ENCODE data around the gene ADCY1. TPM values are rescaled to one million over a fixed set of nuclear protein-coding genes. Genes with fewer than 3 reads are reported as not detected.

The ADCY1 gene
- total RNA-seq, 1 donor from 2014 or later = 0.40 TPM

DNA sequence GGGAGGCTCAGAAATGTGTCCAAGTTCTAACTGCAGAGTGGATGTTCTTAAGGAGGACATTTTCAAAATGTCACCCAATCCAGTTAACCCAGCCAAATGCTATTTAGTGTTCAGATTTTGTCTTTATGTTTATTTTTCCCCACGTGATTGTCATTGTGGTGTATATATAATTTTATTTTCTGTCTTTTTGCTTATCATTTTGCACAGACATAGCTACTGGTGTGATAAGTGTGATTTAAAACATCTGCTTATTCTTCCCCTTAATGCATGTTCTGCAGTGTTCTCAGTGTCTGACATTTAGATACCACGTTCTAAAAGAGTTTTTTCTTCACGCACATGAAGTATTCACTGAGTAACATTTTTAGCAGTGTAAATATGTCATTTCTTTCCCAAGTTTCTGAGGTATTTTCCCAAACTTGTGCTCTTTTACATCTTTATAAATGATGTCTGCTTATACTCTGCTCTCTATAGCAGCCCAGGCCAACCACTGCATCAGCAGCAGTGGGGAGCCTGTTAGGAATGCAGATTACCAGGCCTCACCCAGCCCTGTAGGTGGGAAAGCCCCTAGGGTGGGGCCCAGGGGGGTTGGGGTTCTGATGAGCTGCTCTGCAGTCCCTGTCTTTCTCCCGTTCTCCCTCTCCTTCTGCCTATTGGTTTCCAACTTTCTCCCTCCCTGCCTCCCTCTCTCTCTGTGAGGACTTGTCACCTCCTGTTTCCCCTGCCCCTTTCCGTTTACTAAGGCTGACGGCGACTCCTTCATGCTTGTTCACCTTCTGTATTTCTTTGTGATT, 20.8 kb downstream of the ADCY1 start:
- ATAC-seq = no peak

DNA sequence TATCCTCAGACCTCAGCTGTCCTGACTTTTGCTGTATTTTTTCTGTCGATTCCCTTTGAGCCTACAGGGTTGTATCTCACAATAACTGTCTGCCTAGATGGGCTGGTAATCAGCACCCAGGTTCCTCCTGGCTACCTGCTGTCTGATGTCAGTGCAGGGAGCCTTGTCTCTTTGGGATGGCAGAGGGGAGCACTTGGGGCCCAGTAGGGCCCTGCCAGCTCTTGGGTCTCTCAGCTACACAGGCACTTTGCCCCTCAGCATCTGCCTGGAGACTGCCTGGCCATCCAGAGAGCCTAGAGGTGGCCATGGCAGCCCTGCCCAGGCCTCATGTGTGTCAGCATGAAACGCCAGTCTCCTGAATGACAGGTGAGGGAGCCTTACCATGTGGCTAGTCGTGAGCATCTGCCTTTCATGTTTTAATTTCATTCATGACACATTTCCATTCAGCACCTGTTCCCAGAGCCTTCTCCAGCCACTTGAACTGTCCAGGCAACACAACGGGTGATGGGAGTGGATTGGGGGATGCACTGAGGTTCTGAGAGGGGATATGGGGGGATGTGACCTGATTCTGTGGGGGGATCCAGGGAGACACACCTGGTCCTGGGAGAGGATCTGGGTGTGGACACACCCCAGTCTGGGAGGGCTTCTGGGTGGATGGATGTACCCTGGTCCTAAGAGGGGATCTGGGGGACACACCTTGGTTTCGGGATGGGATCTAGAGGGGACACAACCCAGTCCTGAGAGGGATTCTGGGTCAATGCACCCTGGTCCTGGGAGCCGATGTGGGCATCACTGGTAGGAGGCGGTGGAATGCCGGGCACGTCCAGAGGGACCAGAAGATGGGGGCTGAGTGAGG, 21.9 kb downstream of the ADCY1 start:
- no peak for ATAC-seq

DNA sequence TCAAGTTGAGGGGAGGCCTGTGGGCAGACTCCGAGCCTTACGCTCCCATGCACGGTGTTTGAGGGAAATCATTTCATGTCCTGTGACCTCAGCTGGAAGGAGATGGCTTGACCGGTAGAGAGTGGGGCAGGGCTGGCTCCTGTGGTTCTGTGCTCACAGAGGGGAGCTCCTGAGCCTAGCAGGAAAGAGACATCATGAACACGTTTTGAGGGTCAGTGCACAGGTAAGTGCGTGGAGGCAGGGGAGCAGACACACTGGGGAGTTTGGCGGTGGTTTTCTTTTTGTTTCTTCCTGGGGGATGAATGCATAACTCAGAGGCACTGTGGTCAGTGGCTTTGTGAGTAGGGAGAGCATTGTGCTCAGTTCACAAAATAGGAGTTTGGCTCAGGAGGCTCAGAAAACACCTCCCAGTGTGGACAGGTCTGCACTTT, 22.5 kb downstream of the ADCY1 start:
- ATAC-seq = no peak

DNA sequence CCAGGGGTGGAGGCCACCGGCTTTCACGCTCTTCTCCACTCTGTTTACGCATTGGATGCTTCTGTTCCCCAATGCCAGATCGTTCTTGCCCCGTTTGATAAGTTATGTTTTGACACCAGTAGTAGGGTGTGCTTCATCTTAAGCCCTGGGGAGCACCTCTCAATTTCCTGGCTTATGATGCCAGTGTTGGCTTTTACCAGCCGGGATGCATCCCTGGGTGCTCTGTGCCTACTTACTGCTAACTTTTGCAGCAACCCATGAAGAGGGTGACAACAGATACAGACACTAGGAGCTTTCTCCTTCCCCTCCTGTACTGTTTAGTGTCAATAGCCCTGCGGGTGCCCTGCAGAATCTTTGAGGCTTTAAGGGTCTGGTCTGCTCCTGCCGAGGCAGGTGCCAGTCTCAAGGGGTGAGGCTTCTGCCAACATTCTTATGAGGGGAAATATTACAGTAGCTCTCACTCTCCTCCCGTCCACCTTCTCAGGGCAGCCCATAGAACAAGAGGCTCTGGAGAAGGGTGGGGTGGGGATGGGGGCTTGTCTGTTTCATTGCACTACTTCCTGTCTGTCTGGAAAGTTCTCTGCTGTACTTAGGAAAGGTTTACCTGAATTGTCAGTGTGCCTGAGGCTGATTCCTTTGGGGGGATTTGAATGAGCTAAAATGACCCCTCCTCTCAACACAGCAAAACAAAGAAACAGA, 23.3 kb downstream of the ADCY1 start:
- ATAC-seq = no peak

DNA sequence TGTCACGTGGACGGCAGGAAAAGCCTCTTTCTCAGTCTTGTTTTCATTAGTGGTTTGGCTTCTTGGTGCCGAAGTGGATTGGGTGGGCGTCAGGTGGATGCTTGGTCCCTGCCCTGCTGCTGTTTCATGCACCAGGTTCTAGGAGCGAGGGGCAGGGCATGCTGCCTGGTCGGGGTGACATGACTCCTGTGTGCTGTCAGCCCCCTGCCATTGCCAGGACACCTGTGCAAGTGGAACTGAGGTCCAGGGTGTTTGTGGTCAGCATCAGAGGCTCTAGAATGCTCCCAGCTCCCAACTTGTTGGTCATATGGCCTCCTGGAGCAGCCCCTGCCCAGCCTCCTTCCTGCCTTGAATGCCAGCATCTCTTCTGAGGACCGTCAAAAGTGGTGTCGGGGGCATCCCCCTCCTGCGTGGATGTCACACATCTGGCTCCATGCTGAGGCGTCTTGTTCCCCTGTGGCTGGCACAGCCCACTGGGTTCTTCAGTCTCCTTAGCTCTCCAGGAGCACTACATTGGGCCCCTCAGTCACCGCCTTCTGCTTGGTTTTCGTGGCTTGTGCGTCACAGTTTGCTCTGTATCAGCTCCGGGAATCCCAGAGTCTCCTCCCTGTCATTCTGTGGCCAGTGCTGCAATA, 24.8 kb downstream of the ADCY1 start:
- no peak for ATAC-seq

DNA sequence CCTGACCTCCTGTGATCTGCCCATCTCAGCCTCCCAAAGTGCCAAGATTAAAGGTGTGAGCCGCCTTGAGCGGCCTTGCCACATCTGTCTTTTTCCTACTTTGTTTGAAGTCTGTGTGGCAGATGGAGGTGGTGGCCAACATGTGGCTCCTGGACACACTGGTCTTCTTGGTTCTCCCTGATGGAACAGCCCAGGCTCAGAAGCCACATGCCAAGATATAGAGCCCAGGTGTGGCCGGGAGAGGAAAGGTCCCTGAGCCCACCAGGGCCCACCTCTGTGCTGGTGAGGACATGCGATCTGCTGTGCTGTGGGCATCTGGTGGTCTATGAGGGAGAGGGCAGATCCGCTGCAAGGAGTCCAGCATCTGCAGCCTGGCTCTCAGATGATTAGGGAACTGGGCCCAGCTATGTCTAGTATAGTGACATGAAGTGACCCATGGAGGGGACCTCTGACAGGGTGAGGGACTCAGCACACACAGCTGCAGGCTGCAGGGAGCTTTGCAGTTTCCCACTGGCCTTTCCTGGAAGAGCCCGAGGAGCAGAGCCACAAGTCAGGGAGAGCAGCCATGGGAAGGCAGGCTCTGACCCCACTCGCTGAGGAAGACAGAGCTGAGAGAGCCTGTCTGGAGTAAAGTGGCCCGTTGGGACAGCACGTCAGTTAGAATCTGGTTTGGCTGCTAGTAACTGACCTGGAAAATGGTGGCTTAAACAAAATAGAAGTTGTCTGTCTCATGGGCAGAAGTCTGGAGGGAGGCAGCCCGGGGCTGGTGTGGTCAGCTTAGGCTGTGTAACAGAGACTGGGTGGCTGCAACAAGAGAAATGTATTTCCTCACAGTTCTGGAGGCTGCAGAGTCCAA, 25.9 kb downstream of the ADCY1 start:
- ATAC-seq = no peak

DNA sequence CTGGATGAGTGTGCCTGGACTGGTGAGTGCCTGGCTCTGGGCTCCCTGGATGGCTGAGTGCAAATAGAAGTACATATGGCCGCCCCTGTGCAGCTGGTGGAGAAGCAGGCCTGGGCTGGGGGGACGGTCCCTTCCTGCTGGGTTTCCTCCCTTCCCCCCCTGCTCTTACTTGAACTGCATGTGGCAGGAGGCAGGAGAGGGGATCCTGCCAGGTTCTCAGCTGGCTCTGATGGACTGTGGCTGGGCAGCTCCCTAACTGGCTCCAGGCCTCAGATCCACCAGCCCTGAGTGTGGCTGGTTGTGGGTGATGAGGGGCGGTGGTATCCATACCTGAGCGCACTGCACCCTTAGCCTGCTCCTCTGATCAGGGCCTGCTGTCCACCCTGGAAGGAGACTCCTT, 26.9 kb downstream of the ADCY1 start:
- no peak for ATAC-seq

DNA sequence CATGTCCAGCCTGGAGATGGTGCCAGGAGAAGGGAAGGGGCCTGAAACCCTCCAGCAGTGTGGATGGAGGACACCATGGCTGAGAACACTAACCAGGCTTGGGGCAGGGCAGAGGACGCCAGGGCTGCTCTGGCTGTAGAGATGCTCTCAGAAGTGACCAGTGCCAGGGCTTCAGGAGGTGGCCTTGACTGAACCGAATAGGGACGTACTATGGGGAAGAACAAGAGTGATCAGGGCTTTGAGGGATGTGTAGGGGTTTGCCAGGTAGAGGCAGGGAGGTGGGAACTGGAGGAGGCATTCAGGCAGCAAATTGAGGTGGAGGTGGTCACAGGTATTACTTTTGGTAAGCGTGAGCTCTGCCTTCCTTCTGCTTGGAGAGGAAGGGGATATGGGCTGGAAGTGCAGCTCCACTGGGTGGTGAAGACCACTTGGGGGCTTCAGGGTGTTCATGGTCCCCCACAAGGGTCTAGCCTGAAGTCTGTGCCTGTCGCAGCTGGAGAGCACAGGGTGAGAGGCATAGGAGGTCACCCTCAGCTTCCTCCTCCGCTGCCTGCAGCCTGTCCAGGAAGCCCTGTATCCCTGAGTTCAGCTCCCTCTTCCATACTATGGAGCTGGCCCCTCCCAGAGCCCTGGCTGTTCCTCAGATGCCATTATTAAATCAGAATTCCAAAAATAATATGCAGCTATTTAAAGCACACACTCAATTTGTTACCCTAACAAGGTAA, 27.8 kb downstream of the ADCY1 start:
- ATAC-seq = no peak

DNA sequence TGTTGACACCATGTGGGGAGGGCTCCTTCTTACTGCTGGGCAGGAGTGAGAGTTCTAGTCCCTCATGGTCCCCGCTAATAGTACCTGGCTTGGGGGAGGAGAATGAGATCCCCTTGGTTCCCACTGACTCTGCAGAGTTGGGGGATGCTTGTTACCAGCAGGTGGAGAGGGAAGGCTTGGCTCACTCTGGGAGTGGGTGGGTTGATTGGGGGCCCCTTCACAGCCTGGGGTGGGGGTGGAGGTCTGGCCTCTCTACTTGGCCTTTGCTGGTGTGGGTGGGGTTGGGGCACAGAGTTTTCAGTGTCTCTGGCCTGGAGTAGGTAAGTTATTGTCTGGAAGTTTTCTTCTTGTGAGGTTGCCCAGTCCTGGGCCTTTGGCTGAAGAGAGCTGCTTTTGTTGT, 31.9 kb downstream of the ADCY1 start:
- no peak for ATAC-seq

DNA sequence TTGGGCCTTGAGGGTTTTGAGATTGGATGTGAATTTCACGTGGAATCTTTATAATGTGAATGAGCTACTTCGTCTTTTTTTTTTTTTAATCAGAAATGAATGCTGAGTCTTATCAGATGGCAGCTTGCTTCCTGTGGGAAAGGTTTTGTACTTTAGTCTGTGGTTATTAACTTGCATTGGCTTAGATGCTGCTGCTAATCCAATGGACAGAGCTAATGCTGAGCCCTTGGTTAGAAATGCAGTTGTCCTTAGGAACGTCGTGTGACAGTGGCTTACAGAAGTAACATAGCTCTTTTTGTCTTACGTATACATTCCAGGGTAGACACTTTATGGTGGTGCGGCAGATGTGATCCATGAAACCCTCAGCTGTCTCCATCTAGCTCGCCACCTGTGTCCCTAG, 32.8 kb downstream of the ADCY1 start:
- ATAC-seq = no peak

DNA sequence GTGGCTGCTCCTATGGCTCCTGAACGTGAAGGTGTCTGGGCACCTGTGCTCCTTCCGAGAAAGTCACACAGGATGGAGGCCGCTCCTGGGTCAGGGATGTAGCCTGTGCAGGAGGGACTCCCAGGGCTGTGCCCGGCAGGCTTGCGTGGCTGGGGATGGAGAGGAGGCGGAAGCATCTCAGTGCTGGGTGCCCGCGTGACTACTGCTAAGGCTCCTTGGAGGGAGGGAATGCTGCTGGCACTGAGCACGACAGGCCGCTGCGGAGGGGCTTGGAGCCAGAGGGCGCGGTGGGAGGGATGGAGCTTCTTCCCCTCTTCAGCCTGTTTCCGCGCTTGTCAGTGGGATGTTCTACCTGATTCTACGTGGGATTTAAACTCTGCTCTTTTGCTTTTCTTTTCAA, 35.0 kb downstream of the ADCY1 start:
- ATAC-seq = no peak

DNA sequence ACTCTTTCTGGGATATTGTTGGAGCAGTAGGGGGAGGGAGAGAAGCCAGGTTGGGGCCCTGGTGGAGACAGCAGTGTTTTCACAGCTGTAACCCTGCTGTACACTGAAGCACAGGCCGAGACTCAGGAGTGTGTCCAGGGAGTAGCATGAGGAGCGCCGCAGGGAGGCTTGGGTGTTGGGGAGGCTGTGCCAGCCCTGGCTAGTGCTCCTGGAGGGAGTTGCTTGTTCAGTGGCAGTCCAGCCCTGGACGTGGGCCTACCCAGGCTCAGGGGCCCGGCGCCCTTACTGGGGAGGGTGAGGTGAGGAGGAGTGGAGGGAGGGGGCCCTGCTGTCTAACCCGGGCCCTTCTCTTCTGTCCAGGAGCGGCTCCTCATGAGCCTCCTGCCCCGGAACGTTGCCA, 35.9 kb downstream of the ADCY1 start:
- no peak for ATAC-seq

DNA sequence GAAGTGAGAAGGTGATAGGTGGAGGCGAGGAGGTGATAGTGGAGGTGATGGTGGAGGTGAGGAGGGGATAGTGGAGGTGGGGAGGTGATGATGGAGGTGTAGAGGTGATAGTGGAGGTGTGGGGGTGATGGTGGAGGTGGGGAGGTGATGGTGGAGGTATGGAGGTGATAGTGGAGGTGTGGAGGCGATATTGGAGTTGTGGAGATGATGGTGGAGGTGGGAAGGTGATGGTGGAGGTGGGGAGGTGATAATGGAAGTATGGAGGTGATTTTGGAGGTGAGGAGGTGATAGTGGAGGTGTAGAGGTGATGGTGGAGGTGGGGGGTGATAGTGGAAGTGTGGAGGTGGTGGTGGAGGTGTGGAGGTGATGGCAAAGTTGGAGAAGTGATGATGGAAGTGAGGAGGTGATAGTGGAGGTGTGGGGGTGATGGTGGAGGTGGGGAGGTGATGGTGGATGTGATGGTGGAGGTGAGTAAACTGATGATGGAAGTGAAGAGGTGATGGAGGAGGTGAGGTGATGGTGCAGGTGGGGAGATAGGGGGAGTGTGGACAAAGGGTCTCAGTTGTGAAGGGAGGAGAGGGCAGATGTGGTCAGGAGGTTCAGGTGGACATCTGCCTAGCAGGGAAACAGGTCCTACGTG, 36.6 kb downstream of the ADCY1 start:
- peak; percentile 11 for ATAC-seq

DNA sequence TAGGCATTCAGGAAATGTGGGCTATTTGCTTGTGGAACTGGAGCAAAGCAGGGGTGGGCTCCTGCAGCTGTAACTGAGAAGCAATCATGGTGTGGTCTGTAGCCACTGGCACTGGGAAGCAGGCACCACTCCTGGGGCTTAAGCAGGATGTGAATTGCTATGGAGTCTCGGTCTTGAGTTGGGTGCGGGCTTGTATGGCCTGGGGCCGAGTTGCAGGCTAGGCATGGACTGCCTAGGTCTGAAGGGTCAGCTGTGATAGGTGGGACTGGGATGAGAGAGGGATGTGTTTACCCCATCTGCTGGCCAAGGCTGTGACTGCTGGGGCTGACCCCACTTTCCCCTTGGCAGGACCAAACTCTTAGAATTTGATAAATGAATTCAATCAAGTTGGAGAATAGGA, 43.0 kb downstream of the ADCY1 start:
- no peak for ATAC-seq

DNA sequence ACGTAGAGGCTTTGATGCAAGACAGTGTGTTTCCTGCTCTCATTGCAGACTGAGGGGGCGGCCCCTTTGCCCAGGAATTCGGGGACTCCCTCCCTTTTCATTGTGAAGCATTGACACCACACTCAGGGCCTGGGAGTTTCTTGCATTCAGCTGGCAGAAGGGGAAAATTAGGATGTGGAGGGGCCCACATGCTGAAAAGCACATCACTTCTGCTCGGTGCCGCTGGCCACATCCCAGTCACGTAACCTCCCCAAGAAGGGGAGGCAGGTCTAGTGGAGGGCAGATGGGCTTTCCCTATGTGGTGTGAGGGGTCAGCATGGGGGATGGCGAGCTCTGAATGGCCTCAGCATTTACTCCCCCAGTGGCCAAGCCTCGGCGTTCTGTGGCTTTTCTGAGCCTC, 47.9 kb downstream of the ADCY1 start:
- ATAC-seq = no peak

DNA sequence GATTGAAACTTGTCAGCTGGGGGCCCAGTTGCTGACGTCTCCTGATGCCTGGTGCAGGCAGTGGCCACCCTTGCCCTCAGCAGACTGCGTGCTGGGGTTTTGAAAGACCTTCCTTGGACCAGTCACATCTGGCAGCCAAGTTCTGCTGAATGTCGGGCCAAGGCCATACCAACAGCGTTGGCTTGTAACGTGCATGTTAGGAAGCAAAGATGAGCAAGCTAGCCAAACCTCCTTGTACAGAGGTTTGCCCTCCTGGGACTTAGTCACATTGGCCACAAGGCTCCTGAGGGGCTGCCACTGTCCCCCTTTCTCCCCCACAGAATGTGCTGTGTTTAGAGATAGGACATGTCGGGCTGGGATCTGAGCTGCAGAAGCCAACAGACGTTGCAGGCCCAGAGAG, 49.0 kb downstream of the ADCY1 start:
- ATAC-seq = no peak

DNA sequence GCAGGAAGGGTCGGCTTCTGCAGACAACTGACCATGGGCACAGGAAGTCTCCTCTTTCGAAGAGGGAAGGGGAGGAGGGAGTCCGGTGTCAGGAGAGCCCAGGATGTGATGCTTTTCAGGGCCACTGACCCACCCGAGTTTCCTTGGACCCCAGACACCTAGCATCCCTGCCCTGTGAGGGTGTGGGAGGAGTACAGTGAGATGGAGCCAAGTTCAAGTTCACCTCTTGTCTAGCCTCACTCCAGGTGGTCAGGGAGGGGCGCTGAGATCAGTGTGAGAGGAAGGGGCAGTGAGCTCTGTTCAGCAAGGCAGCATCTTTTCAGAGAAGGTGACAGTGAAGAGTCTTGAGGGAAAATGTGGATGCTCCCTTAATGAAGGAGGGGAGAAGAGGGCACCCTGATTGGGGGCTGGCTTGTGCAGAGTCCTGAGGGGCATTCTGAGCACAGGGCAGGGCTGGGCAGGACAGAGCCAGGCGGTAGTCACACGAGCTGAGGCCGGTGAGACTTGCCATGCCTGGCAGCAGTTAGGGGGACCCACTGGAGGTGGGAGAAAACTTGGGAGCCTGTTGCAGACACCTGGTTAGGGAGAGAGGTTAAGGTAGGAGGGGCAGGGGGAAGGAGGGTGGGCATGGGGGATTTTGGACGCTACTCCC, 49.7 kb downstream of the ADCY1 start:
- ATAC-seq = no peak

DNA sequence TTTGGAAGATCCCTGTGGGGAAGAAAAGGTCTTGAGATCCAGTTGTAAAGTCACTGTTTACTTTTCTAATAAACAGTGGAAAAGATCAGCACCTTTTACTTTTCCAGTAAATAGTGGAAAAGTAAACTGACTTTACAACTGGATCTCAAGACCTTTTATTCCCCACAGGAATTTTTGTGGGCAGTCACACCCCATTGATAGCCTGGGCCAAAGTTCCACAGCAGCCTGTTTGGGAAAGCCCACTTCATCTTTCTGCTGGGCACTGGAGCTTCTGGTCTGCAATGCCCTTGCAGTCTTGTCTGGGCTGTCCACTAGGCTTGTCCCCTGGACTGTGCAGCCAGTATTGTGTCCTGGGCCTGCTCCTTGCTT, 50.2 kb downstream of the ADCY1 start:
- ATAC-seq = no peak

DNA sequence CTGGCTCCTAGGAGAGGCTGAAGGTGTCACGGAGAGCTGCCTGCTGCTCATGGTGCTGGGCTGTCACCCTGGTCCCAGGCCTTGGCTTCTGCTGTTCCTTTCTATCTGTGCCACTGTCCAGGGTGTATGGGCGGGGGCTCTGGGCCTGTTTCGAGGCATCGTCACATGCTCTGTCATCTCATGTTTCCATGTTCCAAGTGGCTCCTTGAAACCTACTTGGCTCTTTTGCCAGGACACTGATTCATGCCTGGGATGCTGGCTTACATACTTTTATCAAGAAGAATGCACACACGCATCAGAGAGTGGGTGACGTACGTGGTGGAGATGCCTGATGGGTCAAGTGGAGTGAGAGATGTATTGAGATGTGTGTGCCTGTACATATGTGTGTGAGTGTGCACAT, 50.9 kb downstream of the ADCY1 start:
- ATAC-seq = no peak

Measured in esophagus mucosa (tissue), 1 donor.